Measurements from ENCODE around the gene TUSC2. TPM values are rescaled to one million over a fixed set of nuclear protein-coding genes. Genes with fewer than 3 reads are reported as not detected.
A peak's percentile ranks its signal among the peaks of the same experiment; 100 is the strongest.

Gene TUSC2
- total and polyA plus RNA-seq, 2 of the 13 experiments (the other 11 are each of a cell fraction or from before 2014, with no cell fraction given) = 36.7 to 39.1 TPM

GRCh38 chr3:50327943-50328691 is at the start of gene TUSC2 (continued):
- peak; percentile 98 for TF ChIP-seq DRAP1 (CRISPR knock-in tag; IDR thresholded peaks at IDR 0.05)
- TF ChIP-seq, protein P1, sequence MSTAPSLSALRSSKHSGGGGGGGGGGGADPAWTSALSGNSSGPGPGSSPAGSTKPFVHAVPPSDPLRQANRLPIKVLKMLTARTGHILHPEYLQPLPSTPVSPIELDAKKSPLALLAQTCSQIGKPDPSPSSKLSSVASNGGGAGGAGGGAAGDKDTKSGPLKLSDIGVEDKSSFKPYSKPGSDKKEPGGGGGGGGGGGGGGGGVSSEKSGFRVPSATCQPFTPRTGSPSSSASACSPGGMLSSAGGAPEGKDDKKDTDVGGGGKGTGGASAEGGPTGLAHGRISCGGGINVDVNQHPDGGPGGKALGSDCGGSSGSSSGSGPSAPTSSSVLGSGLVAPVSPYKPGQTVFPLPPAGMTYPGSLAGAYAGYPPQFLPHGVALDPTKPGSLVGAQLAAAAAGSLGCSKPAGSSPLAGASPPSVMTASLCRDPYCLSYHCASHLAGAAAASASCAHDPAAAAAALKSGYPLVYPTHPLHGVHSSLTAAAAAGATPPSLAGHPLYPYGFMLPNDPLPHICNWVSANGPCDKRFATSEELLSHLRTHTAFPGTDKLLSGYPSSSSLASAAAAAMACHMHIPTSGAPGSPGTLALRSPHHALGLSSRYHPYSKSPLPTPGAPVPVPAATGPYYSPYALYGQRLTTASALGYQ (CRISPR knock-in tag; IDR thresholded peaks at IDR 0.05) = no peak
- 0 out of 2 replicates have a peak, but pooled peaks have one; percentile 8 for TF ChIP-seq SIX1 (CRISPR knock-in tag; IDR thresholded peaks at IDR 0.05; ENCODE audit: borderline replicate concordance)
- no peak for TF ChIP-seq ATF7 (IDR thresholded peaks at IDR 0.05)
- TF ChIP-seq ATF7 (CRISPR knock-in tag; IDR thresholded peaks at IDR 0.05) = no peak
- TF ChIP-seq FOXK2 (IDR thresholded peaks at IDR 0.05) = no peak
- 0 out of 2 replicates have a peak, but pooled peaks have one; percentile 61 for TF ChIP-seq FIP1L1 (IDR thresholded peaks at IDR 0.05; ENCODE audit: borderline replicate concordance, insufficient read depth, low read depth, low read length)
- TF ChIP-seq ZNF75D (CRISPR knock-in tag; IDR thresholded peaks at IDR 0.05; ENCODE audit: borderline replicate concordance) = no peak
- TF ChIP-seq SAP130 (CRISPR knock-in tag; IDR thresholded peaks at IDR 0.05; ENCODE audit: low read depth) = peak; percentile 97
- no peak; the same call in 1 of the 2 replicates for TF ChIP-seq CBX5 (CRISPR knock-in tag; IDR thresholded peaks at IDR 0.05; ENCODE audit: borderline replicate concordance)
- 0 out of 2 replicates have a peak, but pooled peaks have one; percentile 40 for TF ChIP-seq PAWR (CRISPR knock-in tag; IDR thresholded peaks at IDR 0.05; ENCODE audit: borderline replicate concordance)
- TF ChIP-seq ZNF891 (CRISPR knock-in tag; IDR thresholded peaks at IDR 0.05) = 0 out of 2 replicates have a peak, but pooled peaks have one; percentile 56
- TF ChIP-seq LCORL (IDR thresholded peaks at IDR 0.05) = no peak
- TF ChIP-seq LCORL (CRISPR knock-in tag; IDR thresholded peaks at IDR 0.05) = peak; percentile 50; the same call in 1 of the 2 replicates
- no peak for TF ChIP-seq SRF (IDR thresholded peaks at IDR 0.05; ENCODE audit: low read depth, low read length)
- TF ChIP-seq, protein P2, sequence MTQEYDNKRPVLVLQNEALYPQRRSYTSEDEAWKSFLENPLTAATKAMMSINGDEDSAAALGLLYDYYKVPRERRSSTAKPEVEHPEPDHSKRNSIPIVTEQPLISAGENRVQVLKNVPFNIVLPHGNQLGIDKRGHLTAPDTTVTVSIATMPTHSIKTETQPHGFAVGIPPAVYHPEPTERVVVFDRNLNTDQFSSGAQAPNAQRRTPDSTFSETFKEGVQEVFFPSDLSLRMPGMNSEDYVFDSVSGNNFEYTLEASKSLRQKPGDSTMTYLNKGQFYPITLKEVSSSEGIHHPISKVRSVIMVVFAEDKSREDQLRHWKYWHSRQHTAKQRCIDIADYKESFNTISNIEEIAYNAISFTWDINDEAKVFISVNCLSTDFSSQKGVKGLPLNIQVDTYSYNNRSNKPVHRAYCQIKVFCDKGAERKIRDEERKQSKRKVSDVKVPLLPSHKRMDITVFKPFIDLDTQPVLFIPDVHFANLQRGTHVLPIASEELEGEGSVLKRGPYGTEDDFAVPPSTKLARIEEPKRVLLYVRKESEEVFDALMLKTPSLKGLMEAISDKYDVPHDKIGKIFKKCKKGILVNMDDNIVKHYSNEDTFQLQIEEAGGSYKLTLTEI (CRISPR knock-in tag; conservative IDR thresholded peaks at IDR 0.05) = no peak
- TF ChIP-seq KMT2B (CRISPR knock-in tag; IDR thresholded peaks at IDR 0.05) = peak; percentile 83
- TF ChIP-seq ZNF543 (CRISPR knock-in tag; IDR thresholded peaks at IDR 0.05) = no peak
- TF ChIP-seq, protein P3, sequence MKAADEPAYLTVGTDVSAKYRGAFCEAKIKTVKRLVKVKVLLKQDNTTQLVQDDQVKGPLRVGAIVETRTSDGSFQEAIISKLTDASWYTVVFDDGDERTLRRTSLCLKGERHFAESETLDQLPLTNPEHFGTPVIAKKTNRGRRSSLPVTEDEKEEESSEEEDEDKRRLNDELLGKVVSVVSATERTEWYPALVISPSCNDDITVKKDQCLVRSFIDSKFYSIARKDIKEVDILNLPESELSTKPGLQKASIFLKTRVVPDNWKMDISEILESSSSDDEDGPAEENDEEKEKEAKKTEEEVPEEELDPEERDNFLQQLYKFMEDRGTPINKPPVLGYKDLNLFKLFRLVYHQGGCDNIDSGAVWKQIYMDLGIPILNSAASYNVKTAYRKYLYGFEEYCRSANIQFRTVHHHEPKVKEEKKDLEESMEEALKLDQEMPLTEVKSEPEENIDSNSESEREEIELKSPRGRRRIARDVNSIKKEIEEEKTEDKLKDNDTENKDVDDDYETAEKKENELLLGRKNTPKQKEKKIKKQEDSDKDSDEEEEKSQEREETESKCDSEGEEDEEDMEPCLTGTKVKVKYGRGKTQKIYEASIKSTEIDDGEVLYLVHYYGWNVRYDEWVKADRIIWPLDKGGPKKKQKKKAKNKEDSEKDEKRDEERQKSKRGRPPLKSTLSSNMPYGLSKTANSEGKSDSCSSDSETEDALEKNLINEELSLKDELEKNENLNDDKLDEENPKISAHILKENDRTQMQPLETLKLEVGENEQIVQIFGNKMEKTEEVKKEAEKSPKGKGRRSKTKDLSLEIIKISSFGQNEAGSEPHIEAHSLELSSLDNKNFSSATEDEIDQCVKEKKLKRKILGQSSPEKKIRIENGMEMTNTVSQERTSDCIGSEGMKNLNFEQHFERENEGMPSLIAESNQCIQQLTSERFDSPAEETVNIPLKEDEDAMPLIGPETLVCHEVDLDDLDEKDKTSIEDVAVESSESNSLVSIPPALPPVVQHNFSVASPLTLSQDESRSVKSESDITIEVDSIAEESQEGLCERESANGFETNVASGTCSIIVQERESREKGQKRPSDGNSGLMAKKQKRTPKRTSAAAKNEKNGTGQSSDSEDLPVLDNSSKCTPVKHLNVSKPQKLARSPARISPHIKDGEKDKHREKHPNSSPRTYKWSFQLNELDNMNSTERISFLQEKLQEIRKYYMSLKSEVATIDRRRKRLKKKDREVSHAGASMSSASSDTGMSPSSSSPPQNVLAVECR (CRISPR knock-in tag; IDR thresholded peaks at IDR 0.05; ENCODE audit: borderline replicate concordance) = peak; percentile 94
- TF ChIP-seq, protein P4, sequence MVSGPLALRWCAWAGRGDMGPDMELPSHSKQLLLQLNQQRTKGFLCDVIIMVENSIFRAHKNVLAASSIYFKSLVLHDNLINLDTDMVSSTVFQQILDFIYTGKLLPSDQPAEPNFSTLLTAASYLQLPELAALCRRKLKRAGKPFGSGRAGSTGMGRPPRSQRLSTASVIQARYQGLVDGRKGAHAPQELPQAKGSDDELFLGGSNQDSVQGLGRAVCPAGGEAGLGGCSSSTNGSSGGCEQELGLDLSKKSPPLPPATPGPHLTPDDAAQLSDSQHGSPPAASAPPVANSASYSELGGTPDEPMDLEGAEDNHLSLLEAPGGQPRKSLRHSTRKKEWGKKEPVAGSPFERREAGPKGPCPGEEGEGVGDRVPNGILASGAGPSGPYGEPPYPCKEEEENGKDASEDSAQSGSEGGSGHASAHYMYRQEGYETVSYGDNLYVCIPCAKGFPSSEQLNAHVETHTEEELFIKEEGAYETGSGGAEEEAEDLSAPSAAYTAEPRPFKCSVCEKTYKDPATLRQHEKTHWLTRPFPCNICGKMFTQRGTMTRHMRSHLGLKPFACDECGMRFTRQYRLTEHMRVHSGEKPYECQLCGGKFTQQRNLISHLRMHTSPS (CRISPR knock-in tag; IDR thresholded peaks at IDR 0.05; ENCODE audit: low read depth) = no peak

All from HepG2 (cell line).